ENCODE measurements around the gene GNAT1. TPM values are rescaled to one million over a fixed set of nuclear protein-coding genes. Genes with fewer than 3 reads are reported as not detected.

GNAT1 gene
- total RNA-seq, 1 experiment from 2014 or later: 0.50 TPM

DNA sequence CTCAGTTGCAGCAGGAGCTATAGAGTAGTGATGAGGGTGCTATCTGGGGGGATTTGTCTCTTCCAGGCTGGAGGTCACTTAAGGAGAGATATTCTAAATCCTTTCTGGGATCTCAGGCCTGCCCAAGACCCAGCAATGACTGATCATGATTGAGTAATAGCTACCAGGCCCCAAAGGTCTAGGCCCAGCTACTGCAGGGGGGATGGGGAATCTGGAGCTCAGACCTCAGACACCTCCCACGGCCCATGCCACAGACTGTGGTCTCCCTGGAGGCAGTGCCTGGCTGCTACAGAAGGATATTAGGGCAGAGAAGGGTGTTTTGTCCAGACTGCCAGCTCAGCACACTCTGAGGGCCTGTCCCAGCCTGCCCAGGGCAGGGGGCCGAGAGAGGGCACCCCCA lies 20.5 kb downstream of the GNAT1 start:
- CTCF ChIA-PET: interaction anchor here (1.1 to 2.6 kb wide), 6 partner anchors 9 to 48 kb away, joined by 3 to 23 read pairs (median 8); no protein-coding TSS in a partner anchor
- no peaks in the 10 kb centered on the region for H3K27me3 ChIP-seq (replicated peaks; ENCODE audit: control insufficient read depth, insufficient read depth, low read length)
- peaks cover 22% of the 10 kb centered on the region for H3K4me1 ChIP-seq
- BruUV-seq (replicated peaks): no TSS peak
- no peaks in the 10 kb centered on the region; the same call in 1 of the 2 replicates for H3K36me3 ChIP-seq (ENCODE audit: control insufficient read depth, insufficient read depth, low read length)
- TF ChIP-seq CTCF (IDR thresholded peaks at IDR 0.05; ENCODE audit: insufficient read depth in 1 of 2, low read depth in 1 of 2, low read length in 1 of 2, severe bottlenecking in 1 of 2, unreplicated experiment in 1 of 2): no peak
- Mint-ChIP-seq H3K4me3 (ENCODE audit: unreplicated experiment) (no peak overlapping the region), H3K4me1 (ENCODE audit: low read depth, unreplicated experiment) (peaks cover 12% of the 10 kb centered on the region), H3K9me3 (ENCODE audit: unreplicated experiment) (no peaks in the 10 kb centered on the region), H3K27ac (ENCODE audit: unreplicated experiment) (no peak overlapping the region), H3K27me3 (ENCODE audit: insufficient read depth, unreplicated experiment) (no peaks in the 10 kb centered on the region), H3K36me3 (ENCODE audit: insufficient read depth, unreplicated experiment) (peaks cover 4% of the 10 kb centered on the region)
- POLR2A ChIA-PET: no interaction called here
- no peaks in the 10 kb centered on the region for H3K9me3 ChIP-seq
- no peak for DNase-seq
- no peak overlapping the region for H3K4me3 ChIP-seq (ENCODE audit: low read depth, low read length)
- intact Hi-C loops (cut with micrococcal nuclease; ENCODE audit: unreplicated experiment): loop anchor here (2.0 kb wide), 1 partner anchor 17 kb away; no protein-coding TSS in a partner anchor

GRCh38 chr3:50212502-50212901 lies 21.1 kb downstream of the GNAT1 start:
- Mint-ChIP-seq H3K9me3 (ENCODE audit: unreplicated experiment) (no peaks in the 10 kb centered on the region), H3K4me1 (ENCODE audit: low read depth, unreplicated experiment) (peaks cover 12% of the 10 kb centered on the region), H3K27me3 (ENCODE audit: insufficient read depth, unreplicated experiment) (no peaks in the 10 kb centered on the region), H3K4me3 (ENCODE audit: unreplicated experiment) (no peak overlapping the region), H3K36me3 (ENCODE audit: insufficient read depth, unreplicated experiment) (peaks cover 6% of the 10 kb centered on the region), H3K27ac (ENCODE audit: unreplicated experiment) (no peak overlapping the region)
- no TSS peak for BruUV-seq (replicated peaks)
- CTCF ChIA-PET: interaction anchor here (1.1 to 2.6 kb wide), 5 partner anchors 9 to 17 kb away, joined by 3 to 23 read pairs (median 11); no protein-coding TSS in a partner anchor
- Histone ChIP-seq H3K4me1 (peaks cover 22% of the 10 kb centered on the region), H3K27me3 (replicated peaks; ENCODE audit: control insufficient read depth, insufficient read depth, low read length) (no peaks in the 10 kb centered on the region), H3K36me3 (ENCODE audit: control insufficient read depth, insufficient read depth, low read length) (no peaks in the 10 kb centered on the region; the same call in 1 of the 2 replicates), H3K9me3 (no peaks in the 10 kb centered on the region), H3K4me3 (ENCODE audit: low read depth, low read length) (no peak overlapping the region)
- POLR2A ChIA-PET: no interaction called here
- peak in 1 of 2 experiments; percentile 26 for TF ChIP-seq CTCF (IDR thresholded peaks at IDR 0.05; ENCODE audit: insufficient read depth in 1 of 2, low read depth in 1 of 2, low read length in 1 of 2, severe bottlenecking in 1 of 2, unreplicated experiment in 1 of 2)
- intact Hi-C loops (cut with micrococcal nuclease; ENCODE audit: unreplicated experiment): no loop called here
- DNase-seq: no peak

DNA sequence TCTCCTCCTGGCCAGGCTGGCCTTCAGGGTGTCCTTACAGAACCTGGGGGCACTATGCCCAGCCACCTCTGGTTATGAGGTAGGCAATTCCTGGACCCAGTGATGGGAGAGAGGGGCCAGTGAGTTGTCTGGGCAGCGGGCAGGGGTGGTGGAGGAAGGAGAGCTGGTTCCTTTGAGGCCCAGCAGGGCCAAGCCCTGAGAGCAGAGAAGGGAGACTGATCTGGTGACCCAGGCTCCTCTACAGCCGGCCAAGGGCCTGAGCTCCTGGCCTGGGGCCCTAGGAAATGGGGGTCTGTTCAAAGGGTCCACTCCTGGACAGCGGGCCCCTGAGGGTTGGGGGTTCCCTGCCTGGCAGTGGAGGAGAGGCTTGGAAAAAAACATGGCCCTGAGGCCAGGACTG lies 21.6 kb downstream of the GNAT1 start:
- Mint-ChIP-seq H3K4me1 (ENCODE audit: low read depth, unreplicated experiment) (peaks cover 12% of the 10 kb centered on the region), H3K4me3 (ENCODE audit: unreplicated experiment) (no peak overlapping the region), H3K9me3 (ENCODE audit: unreplicated experiment) (no peaks in the 10 kb centered on the region), H3K36me3 (ENCODE audit: insufficient read depth, unreplicated experiment) (peaks cover 9% of the 10 kb centered on the region), H3K27ac (ENCODE audit: unreplicated experiment) (no peak overlapping the region), H3K27me3 (ENCODE audit: insufficient read depth, unreplicated experiment) (no peaks in the 10 kb centered on the region)
- Histone ChIP-seq H3K36me3 (ENCODE audit: control insufficient read depth, insufficient read depth, low read length) (peaks cover 1% of the 10 kb centered on the region; the same call in 1 of the 2 replicates), H3K4me1 (peaks cover 22% of the 10 kb centered on the region), H3K4me3 (ENCODE audit: low read depth, low read length) (no peak overlapping the region), H3K27me3 (replicated peaks; ENCODE audit: control insufficient read depth, insufficient read depth, low read length) (no peaks in the 10 kb centered on the region), H3K9me3 (no peaks in the 10 kb centered on the region)
- no peak for DNase-seq
- ChIA-PET CTCF (interaction anchor here (1.7 kb wide), 1 partner anchor 10 kb away, joined by 6 read pairs; no protein-coding TSS in a partner anchor), POLR2A (no interaction called here)
- intact Hi-C loops (cut with micrococcal nuclease; ENCODE audit: unreplicated experiment): no loop called here
- no TSS peak for BruUV-seq (replicated peaks)
- TF ChIP-seq CTCF (IDR thresholded peaks at IDR 0.05; ENCODE audit: insufficient read depth in 1 of 2, low read depth in 1 of 2, low read length in 1 of 2, severe bottlenecking in 1 of 2, unreplicated experiment in 1 of 2): no peak
